ENCODE measurements around the gene PAGE2.

DNA sequence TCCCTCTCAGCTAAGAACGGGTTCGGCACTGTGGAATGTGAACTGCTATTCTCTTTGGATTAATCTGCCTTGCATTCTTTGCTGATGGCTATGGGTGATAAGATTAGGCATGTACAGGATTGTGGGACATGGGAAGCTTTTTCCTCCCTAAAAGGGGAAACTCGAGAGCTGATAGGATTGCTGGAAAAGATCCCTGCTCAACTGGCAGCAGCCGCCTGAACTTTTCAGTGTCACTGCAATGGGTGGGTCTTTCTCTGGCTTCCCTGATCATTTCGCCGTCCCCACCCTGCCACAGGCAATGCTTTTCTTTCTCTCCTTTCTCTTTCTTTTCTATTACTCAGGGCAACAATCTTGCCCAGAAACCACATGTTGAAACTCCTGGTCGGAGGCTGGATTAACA is 20.5 kb downstream of the PAGE2 start:
- TF ChIP-seq EZH2 (IDR thresholded peaks at IDR 0.05; ENCODE audit: insufficient read depth, poor library complexity, severe bottlenecking) (no peak), EZH2phosphoT487 (IDR thresholded peaks at IDR 0.05; ENCODE audit: insufficient read depth, low read depth) (no peak)
